NT2/D1 (cell line): Measurements from ENCODE around the gene TAF11L8.
"Not testable (repeated sequence)": the region's sequence is repeated elsewhere in the genome, so short reads cannot be mapped to it uniquely, and the experiment has no call there.

Experiments used
- SUZ12 ChIP-seq: IDR thresholded peaks from 2 replicates; pipeline ENCODE4 v1.6.1; 2011; ENCODE audit not compliant: insufficient read length, insufficient read depth; ENCODE audit errors: extremely low read depth
- YY1 ChIP-seq: IDR thresholded peaks from 2 replicates; pipeline ENCODE4 v1.6.1; 2011; ENCODE audit not compliant: insufficient read length, insufficient read depth
- ZNF274 ChIP-seq: IDR thresholded peaks from 2 replicates; pipeline ENCODE4 v1.6.1; 2011; ENCODE audit warnings: mild to moderate bottlenecking, low read depth, low read length

DNA sequence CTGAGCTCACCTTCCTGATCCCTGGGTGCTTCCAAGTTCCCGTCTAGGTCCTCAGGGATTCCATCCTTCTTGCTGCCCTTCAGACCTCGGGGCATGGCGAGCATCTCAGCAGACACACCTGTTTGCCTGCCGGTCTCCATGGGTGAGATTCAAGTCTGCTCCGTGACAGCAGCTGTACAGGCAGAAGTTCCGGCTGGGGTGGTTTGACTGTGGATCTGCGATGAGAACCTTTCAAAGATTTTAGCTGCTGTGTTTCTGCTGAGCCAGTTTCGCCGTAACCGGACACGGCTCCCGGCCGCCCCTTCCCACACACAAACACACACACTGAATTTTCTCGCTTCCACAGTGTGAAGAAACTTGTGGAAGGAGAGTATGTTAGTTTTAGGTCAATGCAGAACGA lies 3.5 kb upstream of the TAF11L8 start, which contains the start of gene TAF11L9:
- not testable (repeated sequence) for TF ChIP-seq ZNF274, SUZ12, YY1
